Upper lobe of left lung (tissue), 6 donors: ENCODE results near the gene AGXT. TPM values are rescaled to one million over a fixed set of nuclear protein-coding genes. Genes with fewer than 3 reads are reported as not detected.

Source experiments
- ATAC-seq, 2 donors: fragments of 200-7000 bp; cut with Tn5 transposase; one replicate each; pipeline ENCODE4 v1.9.1; 2022; ENCODE audit warnings: mild to moderate bottlenecking in 2 of 2, moderate library complexity in 2 of 2; ENCODE audit not compliant: low FRiP score in 2 of 2
- DNase-seq, 2 donors: peaks; one replicate each; pipeline ENCODE4 v3.0.0-alpha.2; 2019 to 2020
- H3K27ac ChIP-seq, 4 donors: fragments of 200-600 bp; sonication (generic); one replicate each; pipeline ENCODE4 v1.5.1; 2016 to 2019
- H3K27me3 ChIP-seq, 4 donors: fragments of 200-600 bp; sonication (generic); one replicate each; pipeline ENCODE4 v1.5.1; 2017 to 2019
- H3K36me3 ChIP-seq, 4 donors: fragments of 200-600 bp; sonication (generic); one replicate each; pipeline ENCODE4 v1.5.1; 2016 to 2019
- H3K4me1 ChIP-seq, 4 donors: fragments of 200-600 bp; sonication (generic); one replicate each; pipeline ENCODE4 v1.5.1; 2018 to 2019
- H3K4me3 ChIP-seq, 4 donors: fragments of 200-600 bp; sonication (generic); one replicate each; pipeline ENCODE4 v1.5.1; 2017 to 2019; ENCODE audit warnings: mild to moderate bottlenecking in 2 of 4, moderate library complexity in 1 of 4
- H3K9me3 ChIP-seq, 4 donors: fragments of 200-600 bp; sonication (generic); one replicate each; pipeline ENCODE4 v1.5.1; 2018 to 2019
- CTCF ChIP-seq, 6 experiments: fragments of 450-650 bp in 4 of 6; fragments of 200-600 bp in 2 of 6; sonication (generic) in 2 of 6; IDR thresholded peaks; one replicate each; pipeline ENCODE4 v1.5.1; 2016 to 2019; ENCODE audit warnings: antibody characterized with exemption in 6 of 6
- EP300 ChIP-seq, 4 donors: sonication (generic); formaldehyde crosslinking; IDR thresholded peaks; one replicate each; pipeline ENCODE4 v1.5.1; 2017; ENCODE audit warnings: antibody characterized with exemption in 4 of 4, control low read depth in 2 of 4
- POLR2A ChIP-seq, 4 donors: fragments of 450-650 bp; IDR thresholded peaks; one replicate each; pipeline ENCODE4 v1.5.1; 2016 to 2017; ENCODE audit warnings: antibody characterized with exemption in 4 of 4, mild to moderate bottlenecking in 2 of 4
- POLR2AphosphoS5 ChIP-seq, 2 donors: sonication (generic); formaldehyde crosslinking; IDR thresholded peaks; one replicate each; pipeline ENCODE4 v1.5.1; 2017; ENCODE audit warnings: antibody characterized with exemption in 2 of 2
- WGBS, 2 donors: methylation state at CpG; one replicate each; pipeline ENCODE4 v1.1.5; 2017 to 2018; 5-methylcytosine and 5-hydroxymethylcytosine counted together
- total RNA-seq, 6 donors: library from RNA; depleted of rRNA in 4 of 6; stranded (reverse); fragments of >200 nt in 4 of 6; gene quantifications; one replicate each; pipeline versions ENCODE4 v1.1.0 to v1.2.1, GENCODE V29; 2016 to 2021
- donor health status: DM: no; HTN: no; CAD: no; lungs with moderate emphysema.
- donor health status: DM: no; HTN: yes; CAD: no; lungs with severe emphysema.

Gene AGXT
- total RNA-seq, 6 donors from 2014 or later, result 0.30 to 0.46 (median 0.44) TPM; not detected in 3

DNA sequence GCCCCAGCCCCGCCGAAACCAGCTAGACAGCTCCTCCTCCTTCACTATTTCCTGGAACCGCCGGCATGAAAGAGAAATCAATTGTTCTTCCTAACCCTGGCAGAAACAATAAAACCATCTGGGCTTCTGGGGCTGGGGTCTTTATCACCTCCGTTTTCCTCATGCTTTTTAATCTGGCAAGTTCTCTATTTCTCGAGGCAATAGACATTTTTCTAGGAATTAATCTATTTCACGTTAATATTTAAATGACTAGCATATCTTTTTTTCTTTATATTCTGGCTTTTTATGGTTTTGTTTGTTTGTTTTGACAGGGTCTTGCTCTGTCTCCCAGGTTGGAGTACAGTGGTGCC is 47.2 kb upstream of the AGXT start:
- DNase-seq (no peak), ATAC-seq (no peak)
- no peak overlapping the region for H3K4me3 ChIP-seq
- H3K27me3 ChIP-seq, result peaks cover 0 to 37% (median 26%) of the 10 kb centered on the region in 4 donors
- H3K36me3 ChIP-seq, result no peaks in the 10 kb centered on the region
- H3K4me1 ChIP-seq, result peaks cover 22 to 29% (median 25%) of the 10 kb centered on the region in 4 donors
- no peak overlapping the region for H3K27ac ChIP-seq
- 12 to 13% methylated on average over 7 of the region's 7 CpGs for WGBS, 2 donors
- TF ChIP-seq POLR2A (IDR thresholded peaks at IDR 0.05) (no peak), POLR2AphosphoS5 (IDR thresholded peaks at IDR 0.05) (no peak), EP300 (IDR thresholded peaks at IDR 0.05) (no peak), CTCF (IDR thresholded peaks at IDR 0.05) (no peak)
- H3K9me3 ChIP-seq, result peaks cover 0 to 7% (median 2%) of the 10 kb centered on the region in 4 donors

GRCh38 chr2:240822280-240822847 is 46.3 kb upstream of the AGXT start:
- Histone ChIP-seq H3K27me3 (peaks cover 0 to 37% (median 26%) of the 10 kb centered on the region in 4 donors), H3K36me3 (no peaks in the 10 kb centered on the region), H3K9me3 (peaks cover 0 to 7% (median 2%) of the 10 kb centered on the region in 4 donors), H3K4me1 (peaks cover 22 to 29% (median 25%) of the 10 kb centered on the region in 4 donors), H3K4me3 (no peak overlapping the region), H3K27ac (no peak overlapping the region)
- TF ChIP-seq POLR2AphosphoS5 (IDR thresholded peaks at IDR 0.05), result no peak
- TF ChIP-seq CTCF (IDR thresholded peaks at IDR 0.05), result no peak
- TF ChIP-seq EP300 (IDR thresholded peaks at IDR 0.05), result no peak
- TF ChIP-seq POLR2A (IDR thresholded peaks at IDR 0.05), result no peak
- DNase-seq (peak in 1 of 2 donors; percentile 22), ATAC-seq (no peak)
- 67 to 72% methylated on average over 4 of the region's 4 CpGs for WGBS, 2 donors

DNA sequence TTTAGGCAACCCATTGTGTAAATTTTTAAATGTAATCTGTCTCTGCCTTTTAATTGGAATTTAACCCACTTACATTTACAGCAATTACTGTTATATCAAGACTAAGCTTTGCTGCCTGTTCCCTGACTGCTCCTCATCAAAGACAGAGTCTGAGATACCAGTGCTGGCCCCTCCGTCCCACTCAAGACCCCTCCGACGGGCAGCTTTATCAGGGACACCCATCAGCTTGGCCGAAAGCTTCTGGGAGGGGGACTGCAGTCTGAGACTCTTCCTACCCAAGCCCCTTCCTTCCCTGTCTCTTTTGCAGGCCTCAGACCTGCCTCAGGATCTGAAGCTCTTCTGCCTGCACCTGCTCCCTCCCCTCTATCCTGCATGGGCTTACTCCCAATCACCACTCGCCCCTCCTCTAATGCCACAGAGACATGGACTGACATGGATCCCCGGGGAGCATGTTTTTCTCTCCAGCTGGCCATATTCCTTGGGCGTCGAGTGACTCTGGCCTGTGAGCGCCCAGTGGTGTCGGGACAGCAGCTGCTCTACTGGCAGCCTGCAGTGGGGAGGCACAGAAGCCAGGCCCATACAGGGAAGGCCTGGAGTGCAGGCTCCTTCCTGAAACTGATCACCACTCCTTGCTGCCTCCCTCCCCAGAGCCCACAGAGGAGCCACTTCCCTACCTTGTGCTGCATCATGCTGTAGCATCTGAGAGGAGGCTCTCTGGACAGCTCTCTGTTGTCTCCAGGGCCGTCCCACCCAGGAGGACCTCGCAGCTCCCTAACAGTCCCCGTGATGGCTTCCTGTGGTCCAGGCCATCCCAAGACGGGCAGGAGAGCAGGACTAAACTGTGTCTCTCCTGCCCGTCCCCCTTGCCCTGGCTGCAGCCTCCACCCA is 44.9 kb upstream of the AGXT start:
- Histone ChIP-seq H3K36me3 (no peaks in the 10 kb centered on the region), H3K4me3 (no peak overlapping the region), H3K4me1 (peaks cover 21 to 27% (median 24%) of the 10 kb centered on the region in 4 donors), H3K27ac (no peak overlapping the region), H3K9me3 (peaks cover 0 to 7% (median 2%) of the 10 kb centered on the region in 4 donors), H3K27me3 (peaks cover 0 to 31% (median 22%) of the 10 kb centered on the region in 4 donors)
- DNase-seq, result no peak
- no peak for TF ChIP-seq POLR2AphosphoS5 (IDR thresholded peaks at IDR 0.05)
- peak in 1 of 2 donors; percentile 51 for ATAC-seq
- WGBS, 2 donors, result 73 to 84% methylated on average over 12 to 15 of the region's 15 CpGs

- 76 to 80% methylated on average over 4 of the region's 4 CpGs for WGBS, 2 donors
- TF ChIP-seq EP300 (IDR thresholded peaks at IDR 0.05) (no peak), POLR2A (IDR thresholded peaks at IDR 0.05) (no peak), CTCF (IDR thresholded peaks at IDR 0.05) (no peak), POLR2AphosphoS5 (IDR thresholded peaks at IDR 0.05) (no peak)
- Histone ChIP-seq H3K4me3 (no peak overlapping the region), H3K36me3 (no peaks in the 10 kb centered on the region), H3K9me3 (peaks cover 0 to 7% (median 2%) of the 10 kb centered on the region in 4 donors), H3K27me3 (peaks cover 0 to 16% (median 7%) of the 10 kb centered on the region in 4 donors), H3K27ac (no peak overlapping the region), H3K4me1 (peaks cover 7 to 9% (median 8%) of the 10 kb centered on the region in 4 donors)
- no peak for ATAC-seq
- DNase-seq, result no peak
These were observed 43.1 kb upstream of the AGXT start for GRCh38 chr2:240825476-240825875.

- ATAC-seq (no peak), DNase-seq (peak in 1 of 2 donors; percentile 86)
- Histone ChIP-seq H3K4me3 (peak overlapping the region in 3 of 4 donors; percentile 16 to 39 (median 21)), H3K27me3 (peaks cover 0 to 5% (median 2%) of the 10 kb centered on the region in 4 donors), H3K4me1 (peaks cover 8 to 14% (median 10%) of the 10 kb centered on the region in 4 donors), H3K27ac (no peak overlapping the region), H3K36me3 (no peaks in the 10 kb centered on the region), H3K9me3 (no peaks in the 10 kb centered on the region)
- TF ChIP-seq CTCF (IDR thresholded peaks at IDR 0.05) (no peak), EP300 (IDR thresholded peaks at IDR 0.05) (no peak), POLR2AphosphoS5 (IDR thresholded peaks at IDR 0.05) (no peak), POLR2A (IDR thresholded peaks at IDR 0.05) (no peak)
- 11 to 16% methylated on average over 26 to 27 of the region's 27 CpGs for WGBS, 2 donors
These were observed 36.9 kb upstream of the AGXT start for GRCh38 chr2:240831594-240832204.
